Muscle of arm (tissue), 12 donors: ENCODE results near the gene TRAP1. TPM values are rescaled to one million over a fixed set of nuclear protein-coding genes. Genes with fewer than 3 reads are reported as not detected.
"Not testable (repeated sequence)": the region's sequence is repeated elsewhere in the genome, so short reads cannot be mapped to it uniquely, and the experiment has no call there.

ENCODE experiments used
- DNase-seq: peaks from one replicate; pipeline ENCODE4 v3.0.0-alpha.2; 2013
- polyA plus RNA-seq, 12 donors: library from polyadenylated mRNA; unstranded; fragments of 120-200 nt; gene quantifications; one replicate each; pipeline ENCODE4 v1.2.1, GENCODE V29; 2013; ENCODE audit not compliant: insufficient read length in 12 of 12

Gene TRAP1
- polyA plus RNA-seq, 12 donors = 74.4 to 123 (median 93.3) TPM; not detected in 1

DNA sequence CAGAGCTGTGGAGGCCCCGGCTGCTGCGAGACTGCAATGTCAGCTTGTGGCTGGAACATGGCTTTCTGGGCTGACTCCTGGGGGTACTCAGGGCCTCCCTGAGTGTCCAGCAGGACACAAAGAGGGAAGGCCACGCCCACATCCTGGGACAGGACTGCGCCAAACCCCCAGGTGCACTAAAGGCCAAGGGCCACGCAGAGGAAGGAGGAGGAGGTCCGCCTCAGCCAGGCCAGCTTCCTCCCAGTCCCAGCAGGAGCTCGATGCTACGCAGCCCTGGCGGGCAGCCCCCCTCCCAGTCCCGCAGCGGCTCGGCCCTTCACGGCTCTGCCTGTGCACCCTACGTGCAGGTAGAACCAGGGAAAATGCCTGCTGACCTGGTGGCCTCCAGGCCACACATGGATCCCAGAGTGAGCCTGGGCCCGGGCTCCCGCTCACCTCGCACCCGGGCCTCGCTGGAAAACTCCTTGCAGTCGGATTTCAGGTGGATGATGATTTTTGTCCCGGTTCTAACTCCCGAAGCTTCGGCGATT lies 41.7 kb downstream of the TRAP1 start:
- DNase-seq = no peak

DNA sequence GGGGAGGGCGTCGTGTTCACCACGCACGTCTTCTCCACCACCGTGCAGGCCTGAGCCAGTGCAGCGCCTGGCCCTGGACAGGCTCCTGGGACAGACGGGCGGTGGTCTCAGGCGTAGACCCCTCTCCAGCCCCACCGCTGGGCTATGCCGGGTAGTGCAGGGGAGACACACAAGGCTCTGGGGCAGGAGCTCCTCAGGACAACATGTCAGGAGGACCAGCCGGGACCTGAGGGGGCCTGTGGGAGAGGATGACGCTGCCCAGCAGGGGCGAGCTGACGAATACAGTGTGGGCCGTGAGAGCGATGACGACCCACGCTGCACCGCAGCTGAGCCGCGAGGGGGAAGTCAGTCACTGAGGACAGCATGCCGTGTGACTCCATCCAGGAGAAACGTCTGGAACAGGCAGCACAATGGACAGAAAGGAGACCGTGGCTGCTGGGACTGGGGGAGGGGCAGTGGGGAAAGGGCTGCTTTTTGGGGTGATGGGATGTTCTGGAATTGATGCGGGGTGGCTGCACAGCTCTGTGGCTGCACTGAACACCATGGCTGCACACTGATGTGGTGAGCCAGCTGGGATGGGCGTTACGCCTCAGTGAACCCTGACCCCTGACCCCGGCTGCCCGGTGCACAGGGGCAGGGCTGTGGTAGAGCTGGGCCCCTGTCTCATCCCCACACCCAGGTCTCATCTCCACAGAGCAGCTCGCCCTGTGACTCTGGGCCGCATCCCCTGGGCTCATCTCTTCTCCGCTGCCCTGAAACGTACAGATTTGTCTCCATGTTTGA lies 42.6 kb downstream of the TRAP1 start:
- DNase-seq = no peak

DNA sequence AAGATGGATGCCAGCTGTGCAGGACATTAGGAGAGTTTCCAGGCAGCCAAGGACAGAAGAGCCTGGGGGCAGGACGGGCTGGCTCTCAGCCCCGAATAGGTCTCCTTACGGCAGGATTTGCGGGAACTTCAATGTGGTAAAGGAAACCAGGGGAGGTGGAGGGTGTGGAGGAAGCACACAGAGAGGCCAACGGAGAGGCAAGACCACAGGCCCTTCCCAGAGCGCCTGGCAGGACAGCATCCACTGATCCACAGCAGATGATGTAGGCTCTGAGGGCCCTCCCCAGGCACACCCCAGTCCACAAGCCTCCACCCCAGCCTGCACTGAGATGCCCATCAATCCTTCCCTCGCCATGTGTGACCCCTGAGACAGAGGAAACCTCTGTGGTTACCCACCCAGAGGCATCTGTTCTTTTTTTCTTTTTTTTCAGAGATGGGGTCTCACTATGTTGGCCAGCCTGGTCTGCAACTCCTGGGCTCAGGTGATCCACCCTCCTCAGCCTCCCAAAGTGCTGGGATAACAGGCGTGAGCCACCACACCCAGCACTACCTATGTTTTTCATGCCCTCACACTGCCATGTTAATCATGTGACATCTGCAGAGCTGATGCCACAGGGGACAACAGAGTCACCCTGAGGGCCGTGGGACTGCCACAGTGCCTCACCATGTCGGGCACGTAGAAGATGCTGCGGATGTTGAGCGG lies 43.5 kb downstream of the TRAP1 start:
- DNase-seq = no peak

DNA sequence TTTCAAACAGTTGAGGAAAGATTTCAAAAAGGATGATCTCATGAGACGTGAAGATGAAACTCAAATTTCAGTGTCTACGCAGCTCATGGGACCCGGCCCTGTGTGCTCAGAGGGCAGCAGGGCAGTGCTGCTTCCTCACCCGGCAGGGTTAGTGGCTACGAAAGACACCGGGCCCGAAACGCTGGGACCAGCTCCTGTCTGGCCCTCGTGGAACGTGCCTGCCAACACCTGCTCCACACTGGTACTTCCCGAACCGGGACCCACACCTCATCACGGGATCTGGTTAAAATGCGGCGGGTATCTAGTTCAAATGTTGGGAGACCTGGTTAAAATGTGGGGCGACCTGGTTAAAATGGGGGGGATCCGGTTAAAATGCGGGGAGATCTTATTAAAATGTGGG lies 44.1 kb downstream of the TRAP1 start:
- no peak for DNase-seq

DNA sequence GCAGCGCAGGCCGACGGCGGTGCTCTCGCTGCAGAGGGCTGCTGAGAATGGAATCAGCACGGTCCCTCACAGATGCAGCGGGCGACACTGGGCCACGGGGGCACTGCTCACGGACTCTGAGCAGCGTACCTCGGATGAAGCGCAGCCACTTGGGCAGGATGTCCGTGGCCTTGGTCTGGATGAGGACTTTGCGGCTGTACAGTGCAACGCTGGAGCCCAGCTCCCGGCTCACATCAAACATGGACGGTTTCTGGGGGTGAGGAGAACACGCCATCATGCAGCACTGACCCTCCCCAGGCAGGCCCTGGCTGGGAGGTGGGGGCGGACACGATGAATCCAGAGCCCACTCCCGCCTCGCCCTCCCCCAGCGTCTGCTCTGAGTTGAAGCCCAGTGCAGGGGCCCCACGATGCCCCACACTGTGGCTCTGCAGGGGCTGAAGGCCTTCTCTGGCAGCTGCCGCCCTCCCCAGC lies 44.7 kb downstream of the TRAP1 start:
- no peak for DNase-seq

DNA sequence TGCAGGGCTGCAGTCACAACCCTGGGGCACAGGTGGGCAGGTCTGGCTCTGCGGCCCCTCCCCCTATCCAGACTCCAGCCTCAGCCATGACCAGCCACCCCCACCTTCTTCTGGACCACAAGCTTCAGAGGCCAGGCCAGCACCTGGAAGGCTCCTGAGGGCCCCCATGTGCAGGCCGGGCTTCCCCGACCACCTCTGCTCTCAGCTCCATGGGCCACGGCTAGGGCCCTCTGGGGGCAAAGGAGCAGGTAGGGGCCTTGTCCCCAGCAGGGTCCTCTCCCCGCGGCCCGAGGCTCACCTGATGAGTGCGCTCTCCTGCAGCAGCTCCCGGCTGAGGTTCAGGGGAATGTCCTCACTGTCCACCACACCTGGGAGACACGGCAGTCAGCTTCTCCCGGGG lies 45.9 kb downstream of the TRAP1 start:
- no peak for DNase-seq

DNA sequence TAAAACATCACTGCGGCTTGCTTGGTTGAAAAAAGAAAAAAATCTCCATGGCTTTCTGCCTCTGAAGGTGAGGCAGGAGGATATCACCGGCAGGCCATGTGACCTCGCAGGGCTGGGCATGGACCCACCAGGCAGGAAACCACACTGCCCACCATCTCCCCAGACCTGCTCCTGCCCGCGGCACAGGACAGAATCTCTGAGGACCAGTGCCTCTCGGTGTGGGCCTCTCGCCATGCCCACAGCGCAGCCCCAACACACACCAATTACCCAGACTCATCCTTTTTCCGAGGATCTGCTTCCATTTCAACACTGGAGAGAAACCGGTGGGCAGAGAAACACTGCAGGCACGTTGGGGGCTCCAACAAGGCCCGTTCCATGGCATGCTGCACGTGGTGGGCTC lies 46.6 kb downstream of the TRAP1 start:
- DNase-seq = no peak

DNA sequence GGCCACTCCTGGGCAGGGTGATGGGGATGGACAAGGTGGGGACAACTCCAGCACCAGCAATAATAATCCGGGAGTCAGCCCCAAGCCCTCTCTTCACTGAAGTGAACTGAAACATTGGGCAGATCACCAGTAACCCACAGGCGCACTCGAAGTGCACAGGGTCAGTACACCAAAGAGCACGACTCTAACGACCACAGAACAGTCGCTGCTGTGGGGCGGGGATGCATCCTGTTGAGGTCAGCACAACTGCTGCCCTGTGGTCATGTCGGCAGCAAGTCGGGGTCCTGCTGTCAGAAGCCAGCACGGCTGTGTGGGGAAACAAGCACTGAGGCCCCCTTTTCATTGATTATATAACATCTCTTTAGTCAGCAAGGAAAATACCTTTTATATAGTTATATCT lies 48.2 kb downstream of the TRAP1 start:
- DNase-seq = no peak

DNA sequence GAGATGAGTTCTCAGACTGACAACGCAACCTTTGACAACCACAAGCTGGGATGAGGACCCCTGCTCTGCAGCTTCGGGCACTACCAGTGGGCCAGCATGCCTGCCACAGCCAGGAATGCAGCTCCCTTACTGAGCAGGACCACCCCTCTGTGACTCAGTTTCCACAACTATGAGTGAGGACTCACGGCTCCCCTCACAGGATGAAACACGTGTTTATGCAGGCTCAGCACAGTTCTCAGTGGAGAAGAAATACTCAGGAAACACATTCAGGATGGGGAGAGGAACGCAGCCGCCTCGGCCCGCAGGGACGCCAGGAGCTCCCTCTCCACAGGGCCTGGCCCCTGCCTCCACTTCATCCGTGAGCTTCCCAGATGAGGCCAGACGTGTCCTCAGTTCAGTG lies 48.7 kb downstream of the TRAP1 start:
- DNase-seq = no peak

DNA sequence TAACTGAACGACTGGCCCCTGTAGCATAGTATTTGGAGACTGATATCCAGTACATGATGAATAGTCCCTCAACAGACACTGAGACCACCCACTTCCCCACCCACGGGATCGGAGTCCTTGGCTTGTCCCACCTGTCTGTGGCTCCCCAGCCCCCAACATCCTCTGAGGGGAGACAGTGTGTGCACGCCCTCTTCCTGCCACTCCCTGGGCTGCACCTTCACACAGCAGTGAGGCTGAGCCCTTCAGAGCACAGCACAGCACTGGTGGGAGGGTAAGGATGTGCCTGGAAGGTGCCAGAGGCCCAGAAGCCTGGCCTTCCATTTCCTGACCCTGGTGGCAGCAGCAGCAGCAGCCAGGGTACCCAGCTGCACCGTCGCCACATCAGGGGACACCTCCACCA lies 51.8 kb downstream of the TRAP1 start:
- no peak for DNase-seq

DNA sequence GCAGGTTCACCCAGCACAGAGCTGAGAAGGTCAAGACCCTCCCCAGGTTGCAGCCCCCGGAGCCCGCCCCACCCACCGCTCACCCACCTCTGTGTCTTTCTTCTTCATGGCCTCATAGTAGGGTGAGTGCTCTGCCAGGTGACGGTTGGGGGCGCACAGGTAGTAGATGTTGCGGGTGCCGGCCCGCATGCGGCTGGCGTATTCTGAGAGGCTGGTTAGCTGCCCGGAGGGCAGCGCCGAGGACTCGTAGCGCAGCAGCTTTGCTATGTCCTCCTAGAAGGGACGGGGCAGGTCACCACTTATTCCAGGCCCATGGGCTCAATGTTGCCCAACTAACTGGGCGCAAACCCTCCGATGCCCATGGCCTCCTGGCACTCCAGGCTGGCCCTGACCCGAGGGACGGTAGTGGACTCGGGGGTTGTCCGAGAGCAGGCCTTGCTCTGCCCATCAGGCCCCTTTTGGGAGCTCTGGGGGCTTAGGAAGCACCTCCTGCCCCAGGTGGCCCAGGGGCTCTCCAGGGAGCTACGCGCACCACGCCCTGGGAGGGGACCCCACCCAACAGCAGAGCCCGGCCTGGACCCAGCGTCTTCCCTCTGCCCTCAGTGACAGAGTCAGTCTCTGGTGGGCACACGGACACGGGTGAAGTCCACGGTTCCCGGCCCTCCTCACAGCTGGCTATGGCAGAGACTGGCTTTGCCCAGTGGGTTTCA lies 53.0 kb downstream of the TRAP1 start:
- DNase-seq = no peak

DNA sequence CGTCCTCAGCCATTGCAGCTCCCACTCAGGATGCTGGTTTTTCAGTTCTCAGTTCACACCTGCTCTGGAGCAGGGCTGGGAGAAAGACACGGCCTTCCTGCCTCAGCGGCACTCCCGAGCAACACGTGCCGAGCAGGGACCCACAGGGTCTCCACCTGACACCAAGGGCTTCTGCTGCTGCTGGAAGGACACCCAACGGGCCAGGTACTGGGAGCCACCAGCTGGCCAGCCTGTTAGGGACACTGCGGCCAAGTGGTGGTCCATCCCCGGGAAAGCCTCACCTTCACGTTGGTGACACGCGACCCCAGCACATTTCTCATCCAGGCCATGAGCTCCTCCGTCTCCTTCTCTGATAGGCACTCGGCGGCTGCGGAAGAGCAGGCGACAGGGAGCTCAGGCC lies 54.7 kb downstream of the TRAP1 start:
- no peak for DNase-seq

DNA sequence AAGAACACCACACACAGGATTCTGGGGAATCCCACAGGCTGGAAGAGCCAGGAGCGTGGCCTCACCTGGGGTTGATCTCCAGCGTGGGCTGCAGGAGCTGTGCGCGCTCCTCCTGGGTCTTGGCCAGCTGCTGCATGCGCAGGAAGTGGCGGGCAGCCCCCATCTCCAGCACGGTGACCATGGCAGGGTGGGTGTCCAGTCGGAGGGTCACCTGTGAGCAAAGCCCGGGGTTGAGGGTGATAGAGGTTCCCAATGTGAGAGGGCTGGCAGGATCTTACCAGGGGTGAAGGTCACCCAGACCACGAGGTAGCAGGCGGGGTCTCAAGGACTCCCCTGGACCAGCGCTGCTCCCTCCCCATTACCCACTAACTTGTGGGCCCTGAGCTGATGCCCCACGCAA lies 55.4 kb downstream of the TRAP1 start:
- DNase-seq = no peak

DNA sequence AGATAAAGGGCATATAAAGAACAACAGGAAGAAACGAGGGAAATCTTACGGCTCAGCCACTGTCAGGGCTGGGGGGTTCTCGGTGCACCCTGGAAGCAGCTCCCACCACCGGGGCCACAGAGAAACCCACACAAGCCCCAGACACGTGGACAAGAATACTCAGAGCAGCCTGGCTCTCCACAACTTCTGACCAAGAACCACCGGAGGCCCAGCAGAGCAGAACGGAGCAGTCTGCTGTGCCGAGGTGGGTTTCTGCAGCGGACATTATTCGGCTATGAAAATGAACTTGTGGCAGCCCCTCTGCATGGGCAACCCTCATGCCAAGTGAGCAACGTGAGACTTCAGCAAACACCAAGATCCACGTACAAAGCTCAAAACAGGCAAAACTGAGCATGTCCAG lies 56.0 kb downstream of the TRAP1 start:
- DNase-seq = no peak

DNA sequence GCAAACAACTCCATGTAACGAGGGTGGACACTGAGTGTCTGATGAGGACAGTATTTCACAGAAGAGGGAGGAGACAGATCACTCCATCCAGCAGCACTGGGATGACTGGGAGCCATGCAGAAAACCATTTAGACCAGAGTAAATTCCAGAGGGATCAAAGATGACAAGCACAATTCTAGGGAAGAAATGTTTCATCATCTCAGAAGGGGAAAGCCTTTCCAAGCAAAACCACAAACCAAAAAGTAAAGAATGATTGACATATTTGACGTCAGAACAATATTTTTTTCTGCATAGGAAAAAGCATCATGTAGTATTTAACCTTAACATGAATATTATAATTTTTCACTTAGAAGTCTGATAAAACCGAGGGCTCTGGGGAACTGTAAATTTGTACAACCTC lies 58.1 kb downstream of the TRAP1 start:
- DNase-seq = no peak

DNA sequence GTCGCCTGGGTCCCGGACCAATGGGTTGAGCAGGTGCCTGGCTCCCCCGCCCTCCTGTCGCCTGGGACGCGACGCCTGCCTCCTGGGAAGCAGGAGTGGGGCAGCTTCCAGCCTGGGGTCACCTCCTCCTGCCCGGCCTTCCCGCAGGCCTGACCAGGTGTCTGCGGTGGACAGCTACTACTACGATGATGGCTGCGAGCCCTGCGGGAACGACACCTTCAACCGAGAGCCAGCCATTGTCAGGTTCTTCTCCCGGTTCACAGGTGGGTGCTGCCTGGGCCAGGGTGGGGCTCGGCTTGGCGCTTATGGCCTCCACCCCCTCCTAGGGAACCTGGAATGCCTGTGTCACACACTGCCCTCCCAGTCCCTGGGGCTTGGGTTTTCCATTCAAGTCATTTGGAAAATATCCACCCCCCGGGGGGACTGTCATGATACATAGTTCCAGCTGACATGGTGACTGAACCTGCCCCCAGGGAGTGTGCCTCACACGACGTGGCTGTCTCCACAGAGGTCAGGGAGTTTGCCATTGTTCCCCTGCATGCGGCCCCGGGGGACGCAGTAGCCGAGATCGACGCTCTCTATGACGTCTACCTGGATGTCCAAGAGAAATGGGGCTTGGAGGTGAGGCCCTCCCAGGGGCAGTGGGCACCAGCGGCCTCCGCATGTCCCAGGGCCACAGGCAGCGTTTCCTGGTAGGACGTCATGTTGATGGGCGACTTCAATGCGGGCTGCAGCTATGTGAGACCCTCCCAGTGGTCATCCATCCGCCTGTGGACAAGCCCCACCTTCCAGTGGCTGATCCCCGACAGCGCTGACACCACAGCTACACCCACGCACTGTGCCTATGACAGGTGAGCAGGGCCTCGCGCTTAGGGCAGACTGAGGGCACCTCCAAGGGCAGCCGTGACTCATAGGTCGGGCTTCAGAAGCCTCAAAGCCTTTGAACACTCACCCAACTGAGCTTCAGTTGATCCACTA lies 60.5 kb downstream of the TRAP1 start:
- no peak for DNase-seq

DNA sequence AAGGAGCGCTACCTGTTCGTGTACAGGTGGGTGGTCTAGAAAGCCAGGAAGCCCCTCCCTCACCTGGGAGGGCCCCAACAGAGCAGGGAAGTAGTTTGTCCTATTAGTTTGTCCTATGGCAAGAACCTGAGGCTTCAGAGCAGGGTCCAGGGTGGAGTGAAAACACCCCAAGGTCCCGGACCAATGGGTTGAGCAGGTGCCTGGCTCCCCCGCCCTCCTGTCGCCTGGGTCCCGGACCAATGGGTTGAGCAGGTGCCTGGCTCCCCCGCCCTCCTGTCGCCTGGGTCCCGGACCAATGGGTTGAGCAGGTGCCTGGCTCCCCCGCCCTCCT lies 61.2 kb downstream of the TRAP1 start:
- not testable (repeated sequence) for DNase-seq

DNA sequence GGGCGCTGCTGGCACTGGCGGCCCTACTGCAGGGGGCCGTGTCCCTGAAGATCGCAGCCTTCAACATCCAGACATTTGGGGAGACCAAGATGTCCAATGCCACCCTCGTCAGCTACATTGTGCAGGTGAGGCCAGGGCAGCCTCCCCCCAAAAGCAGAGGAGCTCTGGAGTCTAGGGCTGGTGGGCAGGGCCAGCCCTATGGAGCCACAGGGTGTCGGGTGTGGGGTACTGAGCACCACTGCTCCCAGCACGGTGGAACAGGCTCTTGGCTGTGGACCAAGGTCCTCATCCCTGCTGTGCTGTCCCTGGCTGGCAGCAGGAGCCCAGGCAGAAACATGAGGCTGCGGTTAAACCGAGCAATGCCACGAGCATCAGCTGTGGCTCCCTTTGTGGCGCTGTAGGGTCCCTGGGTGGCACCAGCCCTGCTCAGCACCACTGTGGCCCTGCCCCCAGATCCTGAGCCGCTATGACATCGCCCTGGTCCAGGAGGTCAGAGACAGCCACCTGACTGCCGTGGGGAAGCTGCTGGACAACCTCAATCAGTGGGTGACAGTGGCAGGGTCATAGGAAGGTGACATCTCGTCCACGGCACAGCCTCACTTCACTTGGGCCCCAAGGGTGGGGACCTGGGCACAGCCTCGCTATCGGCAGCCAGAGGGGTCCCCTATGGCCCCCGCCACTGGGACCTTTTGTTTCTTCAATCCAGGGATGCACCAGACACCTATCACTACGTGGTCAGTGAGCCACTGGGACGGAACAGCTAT lies 61.7 kb downstream of the TRAP1 start:
- DNase-seq = no peak

DNA sequence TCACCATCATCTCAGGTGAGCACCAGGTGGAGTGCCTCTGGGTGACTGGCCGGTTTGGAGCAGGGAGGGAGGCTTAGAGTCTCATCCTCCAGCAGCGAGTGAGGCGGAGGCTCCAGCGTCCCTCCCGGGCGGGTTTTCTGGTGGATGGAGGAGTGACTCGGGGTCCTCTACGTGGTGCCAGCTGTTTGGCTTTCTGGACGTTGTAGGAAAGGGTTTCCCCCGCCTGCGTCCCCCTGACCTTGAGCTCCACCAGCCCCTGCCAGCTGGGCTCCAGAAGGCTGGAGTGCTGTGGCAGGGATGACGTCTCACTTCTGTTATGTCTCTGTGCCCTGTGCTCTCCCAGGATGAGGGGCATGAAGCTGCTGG lies 62.3 kb downstream of the TRAP1 start:
- no peak for DNase-seq

DNA sequence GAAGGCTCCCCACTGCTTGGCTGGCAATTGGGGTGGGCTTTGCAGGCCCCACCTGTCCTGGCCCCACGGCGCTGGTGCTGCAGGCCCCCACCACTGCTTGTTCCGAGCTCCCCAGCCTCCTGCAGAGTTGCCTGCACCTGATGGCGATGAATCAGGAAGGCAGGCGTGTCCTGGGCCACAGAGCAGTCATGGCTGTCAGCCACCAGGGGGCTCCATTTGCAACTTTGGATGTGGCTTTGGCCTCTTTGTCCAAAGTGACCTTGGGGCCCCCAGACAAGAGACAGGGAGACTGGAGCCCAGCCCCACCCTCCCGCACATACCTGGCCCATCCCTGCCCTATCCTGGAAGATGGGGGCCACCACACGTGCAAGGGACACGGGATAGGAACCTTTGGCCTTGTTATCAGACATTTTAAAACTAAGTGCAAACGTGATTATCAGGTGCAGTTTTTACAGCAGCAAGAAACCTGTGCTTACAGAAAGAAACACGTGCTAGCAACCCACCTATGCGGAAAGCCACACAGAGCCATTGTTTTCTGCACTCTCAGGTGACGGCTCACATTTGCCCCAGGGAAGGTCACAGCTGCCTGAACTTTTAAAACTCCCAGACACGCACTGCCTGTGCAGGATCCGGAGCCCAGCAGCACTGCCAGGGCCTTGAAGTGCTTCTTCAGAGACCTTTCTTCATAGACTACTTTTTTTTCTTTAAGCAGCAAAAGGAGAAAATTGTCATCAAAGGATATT lies 62.9 kb downstream of the TRAP1 start, which contains the start of gene DNASE1:
DNASE1 (plus strand) TSS at position 443 of the 743 bp plus-strand sequence. CDS start 683 bp downstream, outside the sequence.
- peak; percentile 39 for DNase-seq
